HL-60 (cell line): Measurements from ENCODE around the gene LRRC32.

Experiments
- POLR2AphosphoS5 ChIP-seq: IDR thresholded peaks from 2 replicates; pipeline ENCODE4 v1.6.1; 2012; ENCODE audit warnings: low read depth
- SPI1 ChIP-seq: IDR thresholded peaks from 2 replicates; pipeline ENCODE4 v1.6.1; 2012; ENCODE audit warnings: low read depth, mild to moderate bottlenecking, borderline replicate concordance
- TF ChIP-seq, protein P1 (sequence below): IDR thresholded peaks from one replicate; pipeline ENCODE4 v1.5.1; 2011; ENCODE audit warnings: low read length, control low read depth, inconsistent platforms; ENCODE audit not compliant: insufficient read depth
- TF ChIP-seq, protein P2 (sequence below): IDR thresholded peaks from 2 replicates; pipeline ENCODE4 v1.6.1; 2012; ENCODE audit warnings: low read depth; ENCODE audit not compliant: insufficient replicate concordance

DNA sequence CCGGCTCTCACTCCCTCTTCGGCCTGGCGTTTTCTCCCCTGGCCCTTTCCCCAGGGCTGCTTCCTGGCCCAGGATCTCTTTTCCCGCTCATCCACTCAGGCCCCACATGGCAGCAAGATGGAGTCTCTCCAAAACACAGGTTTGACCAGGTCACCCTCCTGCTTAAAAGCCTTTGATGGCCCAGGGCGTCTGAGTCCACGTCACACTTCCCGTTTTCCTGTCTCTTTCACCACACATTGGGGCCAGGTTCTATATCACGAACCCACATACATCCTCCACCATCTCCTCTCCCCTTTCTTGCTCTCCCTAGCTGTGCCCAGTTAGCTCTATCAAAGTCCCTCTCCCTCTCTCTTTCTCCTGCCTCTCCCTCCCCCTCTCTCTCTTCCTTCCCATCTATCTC lies 7.8 kb upstream of the LRRC32 start:
- TF ChIP-seq SPI1 (peak; percentile 89), POLR2AphosphoS5 (no peak)
- TF ChIP-seq, protein P1, sequence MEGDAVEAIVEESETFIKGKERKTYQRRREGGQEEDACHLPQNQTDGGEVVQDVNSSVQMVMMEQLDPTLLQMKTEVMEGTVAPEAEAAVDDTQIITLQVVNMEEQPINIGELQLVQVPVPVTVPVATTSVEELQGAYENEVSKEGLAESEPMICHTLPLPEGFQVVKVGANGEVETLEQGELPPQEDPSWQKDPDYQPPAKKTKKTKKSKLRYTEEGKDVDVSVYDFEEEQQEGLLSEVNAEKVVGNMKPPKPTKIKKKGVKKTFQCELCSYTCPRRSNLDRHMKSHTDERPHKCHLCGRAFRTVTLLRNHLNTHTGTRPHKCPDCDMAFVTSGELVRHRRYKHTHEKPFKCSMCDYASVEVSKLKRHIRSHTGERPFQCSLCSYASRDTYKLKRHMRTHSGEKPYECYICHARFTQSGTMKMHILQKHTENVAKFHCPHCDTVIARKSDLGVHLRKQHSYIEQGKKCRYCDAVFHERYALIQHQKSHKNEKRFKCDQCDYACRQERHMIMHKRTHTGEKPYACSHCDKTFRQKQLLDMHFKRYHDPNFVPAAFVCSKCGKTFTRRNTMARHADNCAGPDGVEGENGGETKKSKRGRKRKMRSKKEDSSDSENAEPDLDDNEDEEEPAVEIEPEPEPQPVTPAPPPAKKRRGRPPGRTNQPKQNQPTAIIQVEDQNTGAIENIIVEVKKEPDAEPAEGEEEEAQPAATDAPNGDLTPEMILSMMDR = no peak
- TF ChIP-seq, protein P2, sequence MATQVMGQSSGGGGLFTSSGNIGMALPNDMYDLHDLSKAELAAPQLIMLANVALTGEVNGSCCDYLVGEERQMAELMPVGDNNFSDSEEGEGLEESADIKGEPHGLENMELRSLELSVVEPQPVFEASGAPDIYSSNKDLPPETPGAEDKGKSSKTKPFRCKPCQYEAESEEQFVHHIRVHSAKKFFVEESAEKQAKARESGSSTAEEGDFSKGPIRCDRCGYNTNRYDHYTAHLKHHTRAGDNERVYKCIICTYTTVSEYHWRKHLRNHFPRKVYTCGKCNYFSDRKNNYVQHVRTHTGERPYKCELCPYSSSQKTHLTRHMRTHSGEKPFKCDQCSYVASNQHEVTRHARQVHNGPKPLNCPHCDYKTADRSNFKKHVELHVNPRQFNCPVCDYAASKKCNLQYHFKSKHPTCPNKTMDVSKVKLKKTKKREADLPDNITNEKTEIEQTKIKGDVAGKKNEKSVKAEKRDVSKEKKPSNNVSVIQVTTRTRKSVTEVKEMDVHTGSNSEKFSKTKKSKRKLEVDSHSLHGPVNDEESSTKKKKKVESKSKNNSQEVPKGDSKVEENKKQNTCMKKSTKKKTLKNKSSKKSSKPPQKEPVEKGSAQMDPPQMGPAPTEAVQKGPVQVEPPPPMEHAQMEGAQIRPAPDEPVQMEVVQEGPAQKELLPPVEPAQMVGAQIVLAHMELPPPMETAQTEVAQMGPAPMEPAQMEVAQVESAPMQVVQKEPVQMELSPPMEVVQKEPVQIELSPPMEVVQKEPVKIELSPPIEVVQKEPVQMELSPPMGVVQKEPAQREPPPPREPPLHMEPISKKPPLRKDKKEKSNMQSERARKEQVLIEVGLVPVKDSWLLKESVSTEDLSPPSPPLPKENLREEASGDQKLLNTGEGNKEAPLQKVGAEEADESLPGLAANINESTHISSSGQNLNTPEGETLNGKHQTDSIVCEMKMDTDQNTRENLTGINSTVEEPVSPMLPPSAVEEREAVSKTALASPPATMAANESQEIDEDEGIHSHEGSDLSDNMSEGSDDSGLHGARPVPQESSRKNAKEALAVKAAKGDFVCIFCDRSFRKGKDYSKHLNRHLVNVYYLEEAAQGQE = no peak
